IPS-18c (cell line): ENCODE results near the gene CORO1C.
"Not testable (repeated sequence)": the region's sequence is repeated elsewhere in the genome, so short reads cannot be mapped to it uniquely, and the experiment has no call there.

Source experiments
- H3K4me3 ChIP-seq: 2 replicates; pipeline ENCODE4 v1.7.0; 2013; ENCODE audit warnings: low read depth, mild to moderate bottlenecking, low read length, moderate library complexity; ENCODE audit not compliant: insufficient read depth
- H3K9me3 ChIP-seq: one replicate; pipeline ENCODE4 v1.6.1; 2013; ENCODE audit warnings: mild to moderate bottlenecking, low read length, moderate library complexity; ENCODE audit not compliant: control insufficient read depth, insufficient read depth

The CORO1C gene

GRCh38 chr12:108637222-108637971 lies 93.9 kb downstream of the CORO1C start:
- H3K4me3 ChIP-seq, result no peak overlapping the region
- H3K9me3 ChIP-seq, result no peaks in the 10 kb centered on the region

- H3K4me3 ChIP-seq, result no peak overlapping the region
- H3K9me3 ChIP-seq, result no peaks in the 10 kb centered on the region
These were observed 95.1 kb downstream of the CORO1C start for GRCh38 chr12:108635997-108636808.

- Histone ChIP-seq H3K9me3 (no peaks in the 10 kb centered on the region), H3K4me3 (no peak overlapping the region)
These were observed 95.9 kb downstream of the CORO1C start for GRCh38 chr12:108635201-108635996.

GRCh38 chr12:108634341-108634751 lies 97.0 kb downstream of the CORO1C start:
- Histone ChIP-seq H3K4me3 (no peak overlapping the region), H3K9me3 (no peaks in the 10 kb centered on the region)

GRCh38 chr12:108633534-108634248 lies 97.6 kb downstream of the CORO1C start, which contains the start of gene SELPLG:
TSS of gene SELPLG (minus strand) at chr12:108633894. CDS start at chr12:108624307, 9,587 bp downstream.
- Histone ChIP-seq H3K9me3 (no peaks in the 10 kb centered on the region), H3K4me3 (no peak within 1 kb of the TSS)

- no peak overlapping the region for H3K4me3 ChIP-seq
These were observed 98.2 kb downstream of the CORO1C start for GRCh38 chr12:108633081-108633533.

GRCh38 chr12:108631261-108631660 lies 100.1 kb downstream of the CORO1C start:
- H3K4me3 ChIP-seq, result not testable (repeated sequence)

More at GRCh38 chr12:108633081-108633533, 98.2 kb downstream of the CORO1C start:
- H3K9me3 ChIP-seq, result no peaks in the 10 kb centered on the region

GRCh38 chr12:108630481-108631207 lies 100.7 kb downstream of the CORO1C start:
- no peaks in the 10 kb centered on the region for H3K9me3 ChIP-seq
- no peak overlapping the region for H3K4me3 ChIP-seq

More at GRCh38 chr12:108631261-108631660, 100.1 kb downstream of the CORO1C start:
- not testable (repeated sequence) for H3K9me3 ChIP-seq

- no peaks in the 10 kb centered on the region for H3K9me3 ChIP-seq
- no peak overlapping the region for H3K4me3 ChIP-seq
These were observed 101.4 kb downstream of the CORO1C start for GRCh38 chr12:108629824-108630476.

- Histone ChIP-seq H3K4me3 (no peak overlapping the region), H3K9me3 (no peaks in the 10 kb centered on the region)
These were observed 102.2 kb downstream of the CORO1C start for GRCh38 chr12:108629151-108629550.

- H3K9me3 ChIP-seq, result no peaks in the 10 kb centered on the region
- no peak overlapping the region for H3K4me3 ChIP-seq
These were observed 104.0 kb downstream of the CORO1C start for GRCh38 chr12:108627134-108627920.

GRCh38 chr12:108625228-108625627 lies 106.1 kb downstream of the CORO1C start:
- Histone ChIP-seq H3K4me3 (peak overlapping the region; percentile 24; the same call in 1 of the 2 replicates), H3K9me3 (no peaks in the 10 kb centered on the region)

GRCh38 chr12:108623577-108623976 lies 107.7 kb downstream of the CORO1C start:
- no peaks in the 10 kb centered on the region for H3K9me3 ChIP-seq
- no peak overlapping the region; the same call in 1 of the 2 replicates for H3K4me3 ChIP-seq

GRCh38 chr12:108622921-108623514 lies 108.3 kb downstream of the CORO1C start:
- no peaks in the 10 kb centered on the region for H3K9me3 ChIP-seq
- no peak overlapping the region; the same call in 1 of the 2 replicates for H3K4me3 ChIP-seq

- Histone ChIP-seq H3K4me3 (no peak overlapping the region; the same call in 1 of the 2 replicates), H3K9me3 (no peaks in the 10 kb centered on the region)
These were observed 108.9 kb downstream of the CORO1C start for GRCh38 chr12:108622421-108622820.
